Stomach smooth muscle (tissue), 2 donors: Measurements from ENCODE around the gene NUPR2.
"Not testable (repeated sequence)": the region's sequence is repeated elsewhere in the genome, so short reads cannot be mapped to it uniquely, and the experiment has no call there.

Experiments
- H3K27ac ChIP-seq: one replicate; pipeline ENCODE4 v1.7.0; 2013; ENCODE audit warnings: mild to moderate bottlenecking, low read length, inconsistent platforms
- H3K27me3 ChIP-seq, 2 donors: one replicate each; pipeline ENCODE4 v1.7.0; 2013; ENCODE audit warnings: low read length in 2 of 2; ENCODE audit not compliant: insufficient read depth in 2 of 2, control insufficient read depth in 1 of 2
- H3K36me3 ChIP-seq, 2 donors: one replicate each; pipeline ENCODE4 v1.7.0; 2013; ENCODE audit warnings: low read length in 2 of 2; ENCODE audit not compliant: control insufficient read depth in 2 of 2, insufficient read depth in 2 of 2
- H3K4me1 ChIP-seq: one replicate; pipeline ENCODE4 v1.7.0; 2013; ENCODE audit warnings: low read length; ENCODE audit not compliant: control insufficient read depth, insufficient read depth
- H3K4me3 ChIP-seq, 2 donors: one replicate each; pipeline ENCODE4 v1.7.0; 2013; ENCODE audit warnings: low read length in 2 of 2
- H3K9ac ChIP-seq, 2 donors: one replicate each; pipeline ENCODE4 v1.7.0; 2013; ENCODE audit warnings: low read length in 2 of 2, mild to moderate bottlenecking in 1 of 2
- H3K9me3 ChIP-seq, 2 donors: one replicate each; pipeline ENCODE4 v1.7.0; 2013; ENCODE audit warnings: low read length in 2 of 2; ENCODE audit not compliant: control insufficient read depth in 2 of 2
- donor health status: healthy.
- donor health status: Pancreatic carcinoma.

Gene NUPR2

DNA sequence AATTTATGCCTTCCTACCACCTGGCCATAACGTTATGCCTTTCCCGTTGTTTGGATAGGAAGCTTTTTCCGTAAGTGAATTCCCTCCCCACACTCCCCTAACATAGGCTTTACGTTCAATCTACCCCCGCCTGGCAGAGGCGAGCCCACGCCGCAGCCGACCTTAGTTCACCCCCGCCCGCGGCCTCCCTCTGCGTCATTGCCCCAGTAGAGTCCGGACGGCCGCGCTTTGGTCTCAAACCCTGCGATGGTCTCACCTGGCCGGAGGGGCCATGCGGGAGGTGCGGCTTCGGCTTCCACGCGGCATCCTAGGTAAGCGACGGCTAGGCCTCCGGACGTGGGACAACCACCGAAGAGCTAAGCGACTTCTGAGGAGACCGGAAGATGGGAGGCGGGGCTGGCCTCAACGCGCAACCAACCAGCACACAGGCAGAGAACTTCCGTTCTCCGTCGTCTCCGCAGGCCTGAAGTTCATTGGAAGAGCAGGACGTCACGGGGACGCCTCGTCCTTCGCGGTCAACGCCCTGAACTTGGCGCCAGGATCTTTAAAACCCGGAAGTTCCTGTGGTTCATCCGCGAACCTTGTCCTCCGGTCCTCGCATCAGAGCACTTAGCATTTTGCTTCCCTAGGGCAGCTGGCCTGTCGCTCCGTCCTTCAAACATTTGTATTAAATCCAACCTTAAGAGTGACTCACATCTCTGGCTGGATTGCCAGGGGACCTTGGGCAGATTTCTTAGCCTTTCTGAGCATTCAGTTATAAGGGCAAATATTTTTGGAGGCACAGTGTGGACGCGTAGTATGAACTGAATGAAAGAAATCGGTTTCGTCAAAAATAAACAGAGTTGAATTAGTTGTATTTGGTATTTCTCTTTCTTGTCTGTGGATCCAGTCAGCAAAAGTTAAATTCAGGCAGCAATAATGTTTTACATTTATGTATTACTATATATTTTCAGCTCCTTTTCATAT lies 9.8 kb downstream of the NUPR2 start, which contains the start of gene CHCHD2:
TSS of gene CHCHD2 (minus strand) at position 369 of the 966 bp plus-strand sequence. CDS start at position 306, 63 bp downstream.
- Histone ChIP-seq H3K9me3 (no peaks in the 10 kb centered on the region), H3K36me3 (peaks cover 19 to 20% of the 10 kb centered on the region in 2 donors), H3K27ac (peak within 1 kb of the TSS; percentile 88), H3K9ac (peak within 1 kb of the TSS; percentile 98), H3K4me3 (peak within 1 kb of the TSS; percentile 95 to 98), H3K27me3 (no peaks in the 10 kb centered on the region), H3K4me1 (peaks cover 10% of the 10 kb centered on the region)

DNA sequence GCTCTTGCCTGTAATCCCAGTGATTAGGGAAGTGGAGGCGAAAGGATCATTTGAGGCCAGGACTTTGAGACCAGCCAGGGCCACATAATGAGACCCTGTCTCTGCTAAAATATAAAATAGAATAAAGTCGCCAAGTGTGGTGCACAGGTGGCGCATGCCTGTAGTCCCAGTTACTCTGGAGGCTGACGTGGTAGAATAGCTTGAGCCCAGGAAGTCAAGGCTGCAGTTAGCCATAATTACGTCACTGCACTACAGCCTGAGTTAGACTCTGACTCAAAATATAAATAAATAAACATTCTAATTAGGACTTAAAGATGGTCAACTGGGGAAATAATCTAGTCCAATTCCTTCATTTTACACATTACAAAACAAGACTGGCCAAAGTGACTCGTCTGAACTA lies 10.7 kb downstream of the NUPR2 start:
- Histone ChIP-seq H3K27me3 (no peaks in the 10 kb centered on the region), H3K4me3 (peak overlapping the region; percentile 95 to 98), H3K9ac (peak overlapping the region; percentile 98), H3K4me1 (peaks cover 10% of the 10 kb centered on the region), H3K9me3 (no peaks in the 10 kb centered on the region), H3K36me3 (peaks cover 24 to 29% of the 10 kb centered on the region in 2 donors), H3K27ac (peak overlapping the region; percentile 88)

DNA sequence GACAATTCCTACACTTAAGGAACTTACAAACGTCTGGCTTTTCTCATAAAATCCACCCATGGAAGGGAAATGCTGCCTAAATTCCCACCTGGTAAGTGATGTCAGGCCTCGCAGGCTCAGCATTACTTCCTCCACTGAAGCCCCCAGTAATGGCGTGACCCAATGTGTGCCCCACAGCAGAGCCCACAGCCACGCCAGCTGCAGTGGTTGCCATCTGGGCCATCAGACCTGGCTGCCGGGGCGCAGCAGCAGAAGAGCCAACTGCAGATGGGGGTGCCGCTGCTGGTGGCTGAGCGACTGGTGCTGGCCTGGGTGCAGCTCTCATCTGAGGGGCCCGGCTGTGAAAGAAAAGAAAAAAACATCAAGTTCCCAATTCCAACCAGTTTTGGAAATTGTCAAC lies 12.1 kb downstream of the NUPR2 start:
- not testable (repeated sequence) for H3K27ac ChIP-seq, H3K4me3 ChIP-seq, H3K9me3 ChIP-seq, H3K9ac ChIP-seq, H3K27me3 ChIP-seq
- Histone ChIP-seq H3K36me3 (peaks cover 32 to 38% of the 10 kb centered on the region in 2 donors), H3K4me1 (peaks cover 10% of the 10 kb centered on the region)

DNA sequence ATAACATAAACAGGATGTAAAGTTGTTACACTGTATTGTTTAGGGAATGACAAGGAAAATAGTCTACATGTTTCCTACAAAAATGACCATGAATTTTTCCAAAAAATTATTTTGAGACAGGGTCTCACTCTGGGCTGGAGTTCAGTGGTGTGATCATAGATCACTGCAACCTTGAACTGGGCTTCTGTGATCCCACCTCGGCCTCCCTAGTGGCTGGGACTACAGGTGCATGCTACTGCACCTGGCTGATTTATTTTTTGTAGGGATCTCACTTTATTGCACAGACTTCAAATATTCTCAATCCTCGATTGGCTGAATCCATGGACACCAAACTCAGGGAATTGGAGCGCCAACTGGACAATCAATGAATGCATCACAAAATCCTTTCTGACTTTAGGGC lies 16.6 kb downstream of the NUPR2 start:
- Histone ChIP-seq H3K36me3 (peaks cover 33 to 38% of the 10 kb centered on the region in 2 donors), H3K4me3 (no peak overlapping the region), H3K27ac (no peak overlapping the region), H3K9ac (no peak overlapping the region), H3K27me3 (no peaks in the 10 kb centered on the region), H3K9me3 (no peaks in the 10 kb centered on the region), H3K4me1 (peaks cover under 1% of the 10 kb centered on the region)

DNA sequence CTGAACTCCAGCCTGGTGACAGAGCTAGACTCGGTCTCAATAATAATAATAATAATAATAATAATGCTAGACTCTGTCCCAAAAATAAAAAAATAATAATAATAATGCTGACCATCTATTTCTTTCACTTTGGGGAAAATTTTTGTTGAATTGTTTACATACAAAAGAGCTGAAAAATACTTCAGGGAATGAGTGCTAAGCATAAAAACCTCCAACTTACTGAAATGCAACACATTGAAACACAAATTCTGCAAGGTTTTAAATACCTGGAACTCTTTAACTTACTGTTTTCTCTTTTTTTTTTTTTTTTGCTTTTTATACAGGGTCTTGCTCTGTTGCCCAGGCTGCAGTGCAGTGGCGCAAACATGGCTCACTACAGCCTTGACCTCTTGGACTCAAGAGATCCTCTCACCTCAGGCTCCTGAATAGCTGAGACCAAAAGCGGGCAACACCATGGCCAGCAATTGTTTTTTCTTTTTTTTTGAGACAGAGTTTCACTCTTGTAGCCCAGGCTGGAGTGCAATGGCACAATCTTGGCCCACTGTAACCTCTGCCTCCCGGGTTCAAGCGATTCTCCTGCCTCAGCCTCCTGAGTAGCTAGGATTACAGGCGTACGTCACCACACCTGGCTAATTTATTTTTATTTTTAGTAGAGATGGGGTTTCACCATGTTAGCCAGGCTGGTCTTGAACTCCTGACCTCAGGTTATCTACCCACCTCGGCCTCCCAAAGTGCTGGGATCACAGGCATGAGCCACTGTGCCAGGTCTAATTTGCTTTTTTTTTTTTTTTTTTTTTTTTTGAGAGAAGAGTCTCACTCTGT lies 17.8 kb downstream of the NUPR2 start:
- not testable (repeated sequence) for H3K9me3 ChIP-seq, H3K27me3 ChIP-seq, H3K4me3 ChIP-seq, H3K4me1 ChIP-seq, H3K27ac ChIP-seq, H3K9ac ChIP-seq
- peaks cover 25 to 30% of the 10 kb centered on the region in 2 donors for H3K36me3 ChIP-seq

DNA sequence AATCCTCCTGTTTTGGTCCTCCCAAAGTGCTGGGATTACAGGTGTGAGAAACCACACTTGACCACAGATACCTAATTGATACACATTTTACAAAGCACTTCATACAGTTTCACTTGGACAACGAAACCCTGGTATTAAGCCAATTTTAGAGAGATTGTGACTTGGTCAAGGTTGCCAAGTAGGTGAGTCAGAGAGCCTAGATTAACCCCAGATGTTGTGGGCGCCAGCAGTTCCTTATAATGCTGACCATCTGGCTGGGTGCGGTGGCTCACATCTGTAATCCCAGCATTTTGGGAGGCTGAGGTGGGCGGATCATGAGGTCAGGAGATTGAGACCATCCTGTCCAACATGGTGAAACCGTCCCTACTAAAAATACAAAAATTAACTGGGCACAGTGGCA lies 18.5 kb downstream of the NUPR2 start:
- H3K27me3 ChIP-seq = no peaks in the 10 kb centered on the region
- H3K9ac ChIP-seq = no peak overlapping the region
- H3K27ac ChIP-seq = no peak overlapping the region
- H3K4me3 ChIP-seq = no peak overlapping the region
- peaks cover 9% of the 10 kb centered on the region for H3K4me1 ChIP-seq
- no peaks in the 10 kb centered on the region for H3K9me3 ChIP-seq
- H3K36me3 ChIP-seq = peaks cover 22 to 26% of the 10 kb centered on the region in 2 donors

DNA sequence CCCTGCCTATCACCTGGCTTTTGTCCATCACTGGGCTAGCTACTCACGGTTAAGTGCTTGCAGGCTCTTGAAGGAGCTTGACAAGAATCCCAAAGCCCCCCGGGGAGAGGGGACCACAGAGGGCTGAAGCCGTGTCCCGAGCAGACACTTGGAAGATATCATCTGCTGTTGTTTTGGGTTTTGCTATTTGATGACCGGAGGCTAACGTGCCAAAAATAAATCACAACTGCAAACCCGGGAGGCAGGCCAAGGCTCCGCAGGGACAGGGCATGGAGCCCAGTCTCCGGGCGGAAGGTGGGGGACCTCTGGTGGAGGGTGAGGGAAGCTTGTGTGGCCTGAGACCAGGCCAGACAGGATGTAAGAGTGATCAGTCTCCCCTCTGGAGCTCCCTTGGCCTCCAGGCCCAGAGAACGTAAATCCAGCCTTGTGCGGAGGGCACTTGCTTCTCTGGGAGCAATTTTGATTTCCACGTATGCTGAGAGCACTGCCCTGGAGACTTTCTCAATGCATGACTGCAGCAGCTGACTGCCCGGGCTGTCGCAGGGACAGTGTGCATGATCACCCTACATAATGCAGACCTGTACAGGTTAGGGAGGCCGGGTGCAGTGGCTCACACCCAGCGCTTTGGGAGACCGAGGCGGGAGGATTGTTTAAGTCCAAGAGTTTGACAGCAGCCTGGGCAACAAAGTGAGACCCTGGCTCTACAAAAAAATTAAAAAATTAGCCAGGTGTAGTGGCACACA lies 23.3 kb downstream of the NUPR2 start, which contains the start of gene PHKG1:
TSS of gene PHKG1 (minus strand) at position 164 of the 743 bp plus-strand sequence. CDS start 4,011 bp downstream, outside the sequence.
- Histone ChIP-seq H3K36me3 (peaks cover 0 to 4% of the 10 kb centered on the region in 2 donors), H3K9ac (peak within 1 kb of the TSS; percentile 34 to 60), H3K9me3 (no peaks in the 10 kb centered on the region), H3K4me1 (peaks cover 25% of the 10 kb centered on the region), H3K4me3 (peak within 1 kb of the TSS; percentile 55 to 64), H3K27ac (peak within 1 kb of the TSS; percentile 81), H3K27me3 (no peaks in the 10 kb centered on the region)

DNA sequence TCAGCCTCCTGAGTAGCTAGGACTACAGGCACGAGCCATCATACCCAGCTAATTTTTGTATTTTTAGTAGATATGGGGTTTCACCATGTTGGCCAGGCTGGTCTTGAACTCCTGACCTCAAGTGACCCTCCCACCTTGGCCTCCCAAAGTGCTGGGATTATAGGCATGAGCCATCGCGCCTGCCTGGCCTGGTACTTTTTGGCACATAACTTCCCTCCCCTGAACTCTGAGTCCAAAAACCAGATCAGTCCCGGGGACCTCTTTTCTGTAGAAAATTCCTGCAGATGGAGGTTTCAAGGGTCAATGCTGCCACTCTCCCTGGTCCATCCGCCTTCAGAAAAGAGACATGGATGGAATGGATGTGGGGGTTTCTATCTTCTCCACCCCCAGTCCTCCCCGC lies 23.8 kb downstream of the NUPR2 start:
- H3K27me3 ChIP-seq, H3K9me3 ChIP-seq, H3K36me3 ChIP-seq: not testable (repeated sequence)
- H3K9ac ChIP-seq = peak overlapping the region; percentile 34 to 60
- peaks cover 25% of the 10 kb centered on the region for H3K4me1 ChIP-seq
- H3K27ac ChIP-seq = peak overlapping the region; percentile 81
- peak overlapping the region; percentile 55 to 64 for H3K4me3 ChIP-seq

DNA sequence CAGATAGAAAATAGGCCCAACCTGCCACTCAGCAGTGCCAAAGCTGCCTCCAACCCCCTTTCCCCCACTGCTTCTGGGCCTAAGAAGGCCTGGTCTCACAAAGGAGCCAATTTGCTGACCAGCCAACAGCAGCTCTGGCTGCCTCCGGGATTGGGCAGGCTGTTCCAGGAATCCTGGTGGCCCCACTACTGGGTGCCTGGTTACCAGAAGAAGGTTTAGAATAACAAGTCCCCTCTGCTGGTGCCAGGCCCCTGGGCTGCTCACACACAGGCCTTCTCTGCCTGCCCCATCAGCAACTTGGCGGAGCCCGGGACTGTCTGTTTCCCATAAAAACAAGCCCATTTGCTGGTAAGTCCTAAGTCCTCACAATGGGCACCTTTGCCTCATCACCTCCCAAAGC lies 24.6 kb downstream of the NUPR2 start:
- H3K9me3 ChIP-seq = no peaks in the 10 kb centered on the region
- H3K4me3 ChIP-seq = peak overlapping the region in 1 of 2 donors; percentile 15
- peak overlapping the region; percentile 81 for H3K27ac ChIP-seq
- H3K36me3 ChIP-seq = peaks cover 5 to 9% of the 10 kb centered on the region in 2 donors
- H3K9ac ChIP-seq = peak overlapping the region; percentile 29 to 36
- peaks cover 25% of the 10 kb centered on the region for H3K4me1 ChIP-seq
- H3K27me3 ChIP-seq = no peaks in the 10 kb centered on the region

DNA sequence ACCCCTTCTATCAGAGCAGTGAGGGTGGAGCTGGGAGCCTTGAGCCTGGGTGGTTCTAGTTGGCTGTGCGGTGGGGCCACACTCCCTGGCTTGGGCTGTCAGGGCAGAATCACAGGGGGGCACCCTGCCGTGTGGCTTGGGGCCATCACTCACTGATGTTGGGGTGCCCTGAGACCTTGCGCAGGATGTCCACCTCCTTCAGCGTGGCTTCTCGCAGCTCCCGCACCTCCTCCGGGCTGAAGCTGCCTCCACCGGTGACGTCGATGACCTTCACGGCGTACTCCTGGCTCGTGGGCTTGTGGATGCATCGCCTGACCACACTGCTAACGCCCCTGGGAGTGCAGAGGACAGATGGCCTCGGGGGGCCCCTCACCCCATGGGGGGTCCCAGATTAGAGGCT lies 28.8 kb downstream of the NUPR2 start:
- H3K4me1 ChIP-seq = peaks cover 27% of the 10 kb centered on the region
- H3K9me3 ChIP-seq = no peaks in the 10 kb centered on the region
- H3K9ac ChIP-seq = no peak overlapping the region
- no peaks in the 10 kb centered on the region for H3K27me3 ChIP-seq
- no peak overlapping the region for H3K27ac ChIP-seq
- H3K4me3 ChIP-seq = no peak overlapping the region
- H3K36me3 ChIP-seq = peaks cover 9% of the 10 kb centered on the region in 2 donors
